NCI-H748 (cell line): ENCODE results near the gene ANKLE1.

Experiments
- DNase-seq: peaks from one replicate; lab custom pipeline; 2025; ENCODE audit not compliant: unreplicated experiment; lab: John Stamatoyannopoulos, UW

Gene ANKLE1

GRCh38 chr19:17281391-17282304 is at the start of gene ANKLE1:
Gene ANKLE1 (plus strand): TSS chr19:17281901. CDS start chr19:17281921, 20 bp downstream.
- DNase-seq = peak; percentile 38

- DNase-seq = no peak
These were observed 49.4 kb upstream of the ANKLE1 start for GRCh38 chr19:17232258-17232657.

GRCh38 chr19:17234911-17235299 is 46.8 kb upstream of the ANKLE1 start:
- peak; percentile 56 for DNase-seq

- DNase-seq = peak; percentile 79
These were observed 46.3 kb upstream of the ANKLE1 start for GRCh38 chr19:17235300-17235970.

- DNase-seq = peak; percentile 32
These were observed 45.5 kb upstream of the ANKLE1 start for GRCh38 chr19:17235971-17236777.

- no peak for DNase-seq
These were observed 44.7 kb upstream of the ANKLE1 start for GRCh38 chr19:17236811-17237543.

- DNase-seq = no peak
These were observed 43.7 kb upstream of the ANKLE1 start for GRCh38 chr19:17237747-17238706.

GRCh38 chr19:17240062-17240752 is 41.5 kb upstream of the ANKLE1 start:
- DNase-seq = no peak

GRCh38 chr19:17240826-17241399 is 40.8 kb upstream of the ANKLE1 start:
- DNase-seq = no peak

- no peak for DNase-seq
These were observed 39.1 kb upstream of the ANKLE1 start for GRCh38 chr19:17242431-17243208.

- DNase-seq = no peak
These were observed 38.4 kb upstream of the ANKLE1 start for GRCh38 chr19:17243211-17243829.

GRCh38 chr19:17243830-17244617 is 37.7 kb upstream of the ANKLE1 start:
- peak; percentile 21 for DNase-seq

GRCh38 chr19:17244618-17245534 is 36.8 kb upstream of the ANKLE1 start:
- peak; percentile 13 for DNase-seq

- no peak for DNase-seq
These were observed 36.1 kb upstream of the ANKLE1 start, which contains the start of gene NR2F6 for GRCh38 chr19:17245535-17245984. Gene NR2F6 (minus strand): TSS chr19:17245919. CDS start chr19:17245220, 699 bp downstream.

GRCh38 chr19:17246681-17247425 is 34.8 kb upstream of the ANKLE1 start:
- DNase-seq = peak; percentile 59
